Measurements from ENCODE around the gene GABRA4. TPM values are rescaled to one million over a fixed set of nuclear protein-coding genes. Genes with fewer than 3 reads are reported as not detected.
A peak's percentile ranks its signal among the peaks of the same experiment; 100 is the strongest.

GABRA4 gene
- polyA plus RNA-seq (ENCODE audit: insufficient read length in 4 of 4): under 1 TPM in 3 of 4 donors, not detected in 1; 0.09 to 0.17 (median 0.13) TPM

GRCh38 chr4:46993075-46994006 lies at the start of gene GABRA4:
Gene GABRA4, minus strand, starts transcription at chr4:46993581. Its CDS starts 157 bp downstream, at chr4:46993424.
- DNase-seq (ENCODE audit: low read depth in 4 of 4, low spot score in 3 of 4): no peak

DNA sequence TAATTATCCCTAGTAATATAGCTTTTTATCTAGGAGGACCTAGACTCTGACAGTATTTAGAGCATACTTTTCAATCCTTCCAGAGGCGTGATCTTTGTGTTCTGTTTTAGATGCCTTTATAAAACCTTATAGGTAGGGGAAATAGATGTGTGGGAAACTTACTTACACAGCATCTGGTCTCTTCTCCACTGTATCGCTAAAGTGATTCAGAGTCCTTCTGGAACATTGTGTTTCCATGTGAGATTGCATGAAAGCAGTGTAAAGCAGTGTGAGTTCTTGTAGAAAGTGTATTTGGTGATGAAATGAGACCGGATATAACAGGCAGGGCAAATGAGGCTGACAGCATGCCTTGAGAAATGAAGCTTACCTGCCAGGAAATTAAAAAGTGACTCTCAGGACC lies 47.4 kb upstream of the GABRA4 start:
- no peak for DNase-seq (ENCODE audit: low read depth in 4 of 4, low spot score in 3 of 4)

DNA sequence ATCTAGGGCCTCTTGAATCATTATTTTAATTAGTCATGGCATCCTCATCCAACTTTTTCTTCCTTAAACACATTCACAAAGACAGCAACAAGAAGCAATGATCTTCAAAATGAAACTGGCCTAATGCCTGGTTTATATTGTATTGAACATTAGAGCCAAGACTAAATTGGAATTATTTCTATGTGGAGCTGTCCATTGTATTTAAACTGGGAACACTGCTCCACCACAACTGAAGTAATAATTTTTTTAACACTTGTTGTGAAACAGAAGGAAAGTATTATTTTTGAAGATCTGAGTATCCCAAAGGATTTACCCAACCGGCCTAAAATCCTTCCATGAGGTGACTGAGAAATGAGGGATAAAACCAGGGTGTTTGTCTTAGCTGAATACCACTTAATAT lies 44.9 kb upstream of the GABRA4 start:
- DNase-seq (ENCODE audit: low read depth in 4 of 4, low spot score in 3 of 4): no peak

- peak in 1 of 4 donors; percentile 39 for DNase-seq (ENCODE audit: low read depth in 4 of 4, low spot score in 3 of 4)
Observed at GRCh38 chr4:47032405-47033106, 39.2 kb upstream of the GABRA4 start.

GRCh38 chr4:47031751-47032404 lies 38.5 kb upstream of the GABRA4 start:
- DNase-seq (ENCODE audit: low read depth in 4 of 4, low spot score in 3 of 4): peak in 1 of 4 donors; percentile 3

GRCh38 chr4:47031011-47031678 lies 37.8 kb upstream of the GABRA4 start, which contains the start of gene GABRB1:
Gene GABRB1, plus strand, starts transcription at chr4:47031567.
- peak in 3 of 4 donors; percentile 39 to 49 (median 46) for DNase-seq (ENCODE audit: low read depth in 4 of 4, low spot score in 3 of 4)

DNA sequence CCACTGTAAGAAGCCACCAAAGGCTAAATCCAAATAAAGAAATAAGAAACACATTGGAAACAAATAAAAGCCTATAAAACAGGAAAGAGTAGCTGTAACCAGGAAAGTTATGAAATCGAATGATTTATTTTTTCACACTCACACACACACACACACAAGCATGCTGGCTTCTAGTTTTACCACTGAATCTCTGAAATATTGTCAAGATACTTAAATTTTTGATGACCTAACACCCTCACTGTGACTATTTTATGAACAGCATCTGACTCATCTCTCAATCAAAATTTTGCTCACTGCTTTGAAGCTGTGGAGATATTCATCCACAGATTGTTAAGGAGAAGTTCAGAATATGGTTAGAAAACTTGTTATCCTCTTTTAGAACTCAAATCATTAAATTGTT lies 24.1 kb upstream of the GABRA4 start:
- DNase-seq (ENCODE audit: low read depth in 4 of 4, low spot score in 3 of 4): no peak

DNA sequence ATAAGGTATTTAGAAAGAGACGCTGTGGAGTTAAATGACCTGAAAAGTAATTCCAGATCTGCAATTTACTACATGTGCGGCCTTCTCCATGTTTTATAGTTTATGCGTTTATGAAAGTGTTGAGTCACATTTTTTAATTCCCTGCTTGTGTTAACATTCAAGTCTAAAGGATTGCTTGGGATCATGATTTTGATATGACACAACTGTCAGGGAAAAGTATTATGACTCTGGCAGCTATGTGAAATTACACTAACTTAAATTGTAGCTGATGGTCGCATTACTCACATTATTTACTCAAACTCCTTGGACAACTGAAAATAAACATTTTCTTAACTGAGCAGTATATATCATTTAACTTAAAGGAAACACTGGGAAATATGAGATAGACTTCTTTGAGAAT lies 23.7 kb upstream of the GABRA4 start:
- DNase-seq (ENCODE audit: low read depth in 4 of 4, low spot score in 3 of 4): no peak

GRCh38 chr4:47013373-47013772 lies 20.0 kb upstream of the GABRA4 start:
- DNase-seq (ENCODE audit: low read depth in 4 of 4, low spot score in 3 of 4): no peak

DNA sequence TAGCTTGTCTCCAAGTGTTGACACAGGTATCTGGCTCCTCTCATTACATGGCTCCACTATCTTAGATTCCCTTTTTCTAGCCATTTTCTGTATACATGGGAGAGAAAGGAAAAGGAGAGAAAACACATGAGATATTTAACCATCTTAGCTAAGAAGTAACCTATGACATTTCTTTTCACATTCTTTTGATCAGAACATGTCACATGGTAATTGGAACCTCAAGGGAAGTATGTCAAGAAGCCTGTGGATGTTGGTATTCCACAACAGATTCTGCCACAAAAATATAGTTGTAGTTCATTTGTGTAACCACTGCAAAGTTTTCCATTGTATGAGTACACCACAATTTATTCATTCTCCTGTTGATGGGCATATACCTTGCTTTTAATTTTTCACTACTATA lies 19.3 kb upstream of the GABRA4 start:
- DNase-seq (ENCODE audit: low read depth in 4 of 4, low spot score in 3 of 4): no peak

DNA sequence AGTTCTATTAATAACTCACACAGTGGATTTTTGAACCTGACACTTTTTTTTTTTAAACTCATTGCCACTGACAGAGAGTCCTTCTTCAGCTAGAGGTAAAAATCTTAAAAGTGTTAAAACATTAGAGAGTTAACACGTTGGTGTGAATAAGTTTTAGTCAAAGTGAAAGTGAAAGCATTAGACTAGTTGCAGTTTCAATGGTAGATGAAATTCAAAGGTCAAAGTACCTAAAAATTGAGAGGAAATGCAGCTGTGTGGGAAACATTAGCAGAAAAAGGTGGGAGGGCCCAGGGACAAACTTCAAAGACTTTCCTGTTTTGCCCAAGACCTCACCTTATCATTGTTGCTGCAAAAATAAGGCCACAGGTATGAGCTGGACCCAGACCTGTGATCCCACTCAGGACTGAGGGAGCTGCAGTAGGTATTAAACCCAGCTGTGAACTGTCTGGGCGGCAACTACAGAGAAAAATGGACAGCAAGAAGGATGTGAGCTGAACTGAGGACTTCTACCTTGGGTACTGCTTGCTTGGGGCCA lies 17.6 kb upstream of the GABRA4 start:
- DNase-seq (ENCODE audit: low read depth in 4 of 4, low spot score in 3 of 4): no peak

DNA sequence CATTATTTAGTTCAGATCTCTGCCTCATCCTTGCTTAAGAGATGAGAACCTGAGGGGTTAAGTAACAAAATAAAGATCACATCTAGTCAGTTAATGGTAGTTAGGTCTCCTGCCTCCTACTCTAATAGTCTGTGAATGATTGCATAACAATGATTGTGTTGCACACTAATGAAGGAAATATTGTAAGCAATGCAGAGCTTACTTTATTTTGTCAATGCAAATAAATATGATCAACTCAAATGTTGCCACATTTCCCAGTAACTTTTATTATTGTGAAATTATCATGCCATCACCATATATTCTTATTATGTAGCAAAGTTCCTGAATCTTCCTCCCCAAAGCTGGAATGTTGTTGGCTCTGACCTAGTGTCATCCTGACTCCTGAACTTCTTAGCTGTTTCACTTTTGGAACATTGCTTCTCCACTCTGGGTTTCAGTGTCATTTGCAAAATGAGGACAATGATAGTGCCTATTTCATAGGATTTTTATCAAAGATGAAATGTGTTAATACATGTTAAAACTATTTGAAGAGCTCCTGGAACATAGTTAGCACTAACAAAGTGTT lies 17.0 kb upstream of the GABRA4 start:
- DNase-seq (ENCODE audit: low read depth in 4 of 4, low spot score in 3 of 4): no peak

- no peak for DNase-seq (ENCODE audit: low read depth in 4 of 4, low spot score in 3 of 4)
Observed at GRCh38 chr4:47002580-47002979, 9.2 kb upstream of the GABRA4 start.

- DNase-seq (ENCODE audit: low read depth in 4 of 4, low spot score in 3 of 4): no peak
Observed at GRCh38 chr4:47000406-47000805, 7.0 kb upstream of the GABRA4 start.

- DNase-seq (ENCODE audit: low read depth in 4 of 4, low spot score in 3 of 4): no peak
Observed at GRCh38 chr4:46999566-46999965, 6.2 kb upstream of the GABRA4 start.

DNA sequence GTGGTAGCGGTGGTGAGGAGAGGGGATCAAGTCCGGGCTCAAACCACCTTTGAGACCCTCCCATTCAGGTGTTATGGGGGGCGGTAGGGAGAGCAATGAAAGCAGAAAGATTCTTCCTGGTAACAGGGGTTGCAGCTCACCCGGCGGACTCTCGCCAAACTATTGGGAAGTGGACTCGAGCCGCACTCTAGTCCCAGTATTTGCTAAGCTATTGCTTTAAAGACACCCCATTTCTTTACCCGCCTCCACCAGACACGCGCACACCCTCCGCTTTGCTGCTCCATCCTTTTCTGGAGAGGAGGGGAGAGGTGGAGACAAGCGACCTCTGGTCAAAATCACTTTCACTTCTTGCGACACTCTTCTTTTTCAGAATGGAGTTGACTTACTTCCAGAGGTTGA lies 625 bp upstream of the GABRA4 start:
- no peak for DNase-seq (ENCODE audit: low read depth in 4 of 4, low spot score in 3 of 4)

- no peak for DNase-seq (ENCODE audit: low read depth in 4 of 4, low spot score in 3 of 4)
Observed at GRCh38 chr4:46992338-46992737, 1.0 kb downstream of the GABRA4 start.

- no peak for DNase-seq (ENCODE audit: low read depth in 4 of 4, low spot score in 3 of 4)
Observed at GRCh38 chr4:46986922-46987638, 6.3 kb downstream of the GABRA4 start.

DNA sequence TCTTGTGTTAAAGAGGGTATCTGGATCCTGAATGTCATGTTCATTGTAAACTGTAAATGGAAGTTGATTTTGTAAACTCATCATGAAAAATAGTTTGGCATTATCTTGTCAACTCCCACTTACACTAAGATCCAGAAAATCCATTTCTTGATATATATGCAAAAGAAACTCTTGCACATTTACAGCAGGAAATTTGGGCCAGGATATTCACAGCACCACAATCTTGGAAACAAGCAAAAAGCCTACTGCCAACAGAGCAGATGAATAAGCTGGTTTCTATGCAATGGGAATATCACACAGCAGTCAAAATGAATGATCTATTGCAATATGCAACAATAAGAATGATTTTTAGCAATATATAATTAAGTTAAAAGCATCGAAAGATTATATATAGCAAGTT lies 8.6 kb downstream of the GABRA4 start:
- no peak for DNase-seq (ENCODE audit: low read depth in 4 of 4, low spot score in 3 of 4)
